HL-60 (cell line): Measurements from ENCODE around the gene IQGAP2.

Experiments
- DNase-seq, 2 experiments: peaks; one replicate each; pipeline ENCODE4 v3.0.0-alpha.2; 2010 to 2020; ENCODE audit warnings: low read depth in 1 of 2, low spot score in 1 of 2
- H3K27ac ChIP-seq: fragments of 250-450 bp; sonication (Bioruptor Pico); replicated peaks from 2 replicates; pipeline ENCODE4 v1.5.1; 2020; ENCODE audit warnings: mild to moderate bottlenecking, moderate library complexity
- H3K27me3 ChIP-seq: fragments of 250-450 bp; sonication (Bioruptor Pico); 2 replicates; pipeline ENCODE4 v1.5.1; 2021; ENCODE audit warnings: mild to moderate bottlenecking, moderate library complexity; ENCODE audit not compliant: insufficient read depth, poor library complexity, severe bottlenecking
- H3K4me3 ChIP-seq: replicated peaks from 2 replicates; pipeline ENCODE4 v1.5.1; 2011; ENCODE audit warnings: mild to moderate bottlenecking, control low read depth, low read length; ENCODE audit not compliant: insufficient read depth
- GABPA ChIP-seq: IDR thresholded peaks from 2 replicates; pipeline ENCODE4 v1.6.1; 2012; ENCODE audit warnings: low read depth
- POLR2AphosphoS5 ChIP-seq: IDR thresholded peaks from 2 replicates; pipeline ENCODE4 v1.6.1; 2012; ENCODE audit warnings: low read depth
- SPI1 ChIP-seq: IDR thresholded peaks from 2 replicates; pipeline ENCODE4 v1.6.1; 2012; ENCODE audit warnings: low read depth, mild to moderate bottlenecking, borderline replicate concordance
- TF ChIP-seq, protein P1 (sequence below): IDR thresholded peaks from 2 replicates; pipeline ENCODE4 v1.6.1; 2012; ENCODE audit warnings: low read depth; ENCODE audit not compliant: insufficient replicate concordance
- TF ChIP-seq, protein P2 (sequence below): IDR thresholded peaks from one replicate; pipeline ENCODE4 v1.5.1; 2011; ENCODE audit warnings: low read length, control low read depth, inconsistent platforms; ENCODE audit not compliant: insufficient read depth

IQGAP2 gene

DNA sequence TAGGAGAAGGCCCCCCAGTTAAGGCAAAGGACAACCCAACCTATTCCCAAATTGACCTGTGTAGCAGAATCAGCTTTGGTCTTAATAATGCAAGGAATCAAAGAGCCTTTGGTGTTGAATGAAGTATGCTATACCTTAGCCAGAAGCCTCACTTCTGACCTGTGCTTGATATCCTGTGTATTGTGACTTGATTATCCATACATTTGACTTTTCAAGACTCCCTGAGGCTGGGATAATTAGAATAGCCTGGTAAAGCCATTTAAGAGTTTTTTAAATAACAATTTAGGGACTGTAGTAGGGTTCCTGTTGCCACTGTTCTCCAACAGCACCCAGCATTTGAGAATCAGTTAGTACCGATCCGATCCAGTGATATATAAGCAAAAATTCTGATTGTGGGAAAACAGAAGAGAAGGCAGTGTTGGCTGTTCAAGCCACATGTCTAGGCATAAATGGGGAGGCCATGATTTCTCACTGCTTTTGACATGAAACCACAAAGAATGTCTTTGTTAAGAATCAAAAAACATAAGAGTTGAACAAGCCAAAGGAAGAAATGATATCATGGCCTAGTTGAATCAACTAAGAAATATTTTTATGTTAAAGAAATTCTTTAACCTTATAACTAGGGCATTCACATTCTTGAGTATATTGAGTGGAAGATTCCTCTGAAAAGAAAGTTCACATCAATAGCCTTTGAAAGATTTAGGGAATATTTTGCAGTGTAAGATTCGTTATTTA, 121.2 kb downstream of the IQGAP2 start:
- TF ChIP-seq, protein P1, sequence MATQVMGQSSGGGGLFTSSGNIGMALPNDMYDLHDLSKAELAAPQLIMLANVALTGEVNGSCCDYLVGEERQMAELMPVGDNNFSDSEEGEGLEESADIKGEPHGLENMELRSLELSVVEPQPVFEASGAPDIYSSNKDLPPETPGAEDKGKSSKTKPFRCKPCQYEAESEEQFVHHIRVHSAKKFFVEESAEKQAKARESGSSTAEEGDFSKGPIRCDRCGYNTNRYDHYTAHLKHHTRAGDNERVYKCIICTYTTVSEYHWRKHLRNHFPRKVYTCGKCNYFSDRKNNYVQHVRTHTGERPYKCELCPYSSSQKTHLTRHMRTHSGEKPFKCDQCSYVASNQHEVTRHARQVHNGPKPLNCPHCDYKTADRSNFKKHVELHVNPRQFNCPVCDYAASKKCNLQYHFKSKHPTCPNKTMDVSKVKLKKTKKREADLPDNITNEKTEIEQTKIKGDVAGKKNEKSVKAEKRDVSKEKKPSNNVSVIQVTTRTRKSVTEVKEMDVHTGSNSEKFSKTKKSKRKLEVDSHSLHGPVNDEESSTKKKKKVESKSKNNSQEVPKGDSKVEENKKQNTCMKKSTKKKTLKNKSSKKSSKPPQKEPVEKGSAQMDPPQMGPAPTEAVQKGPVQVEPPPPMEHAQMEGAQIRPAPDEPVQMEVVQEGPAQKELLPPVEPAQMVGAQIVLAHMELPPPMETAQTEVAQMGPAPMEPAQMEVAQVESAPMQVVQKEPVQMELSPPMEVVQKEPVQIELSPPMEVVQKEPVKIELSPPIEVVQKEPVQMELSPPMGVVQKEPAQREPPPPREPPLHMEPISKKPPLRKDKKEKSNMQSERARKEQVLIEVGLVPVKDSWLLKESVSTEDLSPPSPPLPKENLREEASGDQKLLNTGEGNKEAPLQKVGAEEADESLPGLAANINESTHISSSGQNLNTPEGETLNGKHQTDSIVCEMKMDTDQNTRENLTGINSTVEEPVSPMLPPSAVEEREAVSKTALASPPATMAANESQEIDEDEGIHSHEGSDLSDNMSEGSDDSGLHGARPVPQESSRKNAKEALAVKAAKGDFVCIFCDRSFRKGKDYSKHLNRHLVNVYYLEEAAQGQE: no peak
- TF ChIP-seq SPI1 (no peak), POLR2AphosphoS5 (no peak)
- DNase-seq: no peak
- Histone ChIP-seq H3K27ac (no peak overlapping the region), H3K27me3 (no peaks in the 10 kb centered on the region), H3K4me3 (no peak overlapping the region)

DNA sequence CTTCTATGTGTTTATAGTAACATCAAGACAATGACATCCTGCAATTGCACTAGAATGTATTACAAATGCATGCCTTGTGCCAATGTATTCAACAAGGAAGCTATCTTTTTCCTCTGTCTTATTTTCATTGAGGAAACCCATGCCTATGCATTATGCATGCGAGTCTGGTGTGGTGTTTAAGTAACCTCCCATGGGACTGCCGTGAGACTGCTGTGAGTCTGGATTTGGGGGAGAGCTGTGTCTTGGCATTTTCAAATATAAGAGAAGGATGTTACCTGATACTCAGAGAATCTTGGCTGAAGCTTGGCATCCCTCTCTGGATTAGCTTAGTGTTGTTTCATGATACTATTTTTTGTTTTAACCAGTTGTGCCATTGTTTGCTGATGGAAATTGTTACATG, 121.8 kb downstream of the IQGAP2 start:
- H3K27ac ChIP-seq: no peak overlapping the region
- no peak overlapping the region for H3K4me3 ChIP-seq
- no peak for TF ChIP-seq POLR2AphosphoS5
- DNase-seq: no peak
- no peaks in the 10 kb centered on the region for H3K27me3 ChIP-seq

DNA sequence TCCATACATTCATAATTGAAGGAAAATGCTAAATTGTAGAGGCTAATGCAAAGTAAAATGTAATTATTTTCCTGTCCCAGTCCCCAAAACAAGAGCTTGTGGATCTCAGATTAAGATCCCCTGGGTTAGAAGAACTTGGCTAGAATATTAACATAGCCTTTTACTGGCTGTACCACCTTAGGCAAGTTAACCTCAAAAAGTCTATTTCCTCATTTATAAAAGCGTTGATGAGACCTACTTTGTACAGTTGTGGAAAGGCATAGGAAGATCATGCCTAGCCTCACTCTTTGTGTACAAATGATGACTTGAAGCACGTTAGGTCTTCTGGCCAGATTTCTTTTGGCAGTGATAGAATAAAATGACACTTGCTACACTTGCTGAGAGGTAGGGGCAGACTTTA, 122.9 kb downstream of the IQGAP2 start:
- DNase-seq: peak in 1 of 2 experiments; percentile 1
- no peak overlapping the region for H3K4me3 ChIP-seq

DNA sequence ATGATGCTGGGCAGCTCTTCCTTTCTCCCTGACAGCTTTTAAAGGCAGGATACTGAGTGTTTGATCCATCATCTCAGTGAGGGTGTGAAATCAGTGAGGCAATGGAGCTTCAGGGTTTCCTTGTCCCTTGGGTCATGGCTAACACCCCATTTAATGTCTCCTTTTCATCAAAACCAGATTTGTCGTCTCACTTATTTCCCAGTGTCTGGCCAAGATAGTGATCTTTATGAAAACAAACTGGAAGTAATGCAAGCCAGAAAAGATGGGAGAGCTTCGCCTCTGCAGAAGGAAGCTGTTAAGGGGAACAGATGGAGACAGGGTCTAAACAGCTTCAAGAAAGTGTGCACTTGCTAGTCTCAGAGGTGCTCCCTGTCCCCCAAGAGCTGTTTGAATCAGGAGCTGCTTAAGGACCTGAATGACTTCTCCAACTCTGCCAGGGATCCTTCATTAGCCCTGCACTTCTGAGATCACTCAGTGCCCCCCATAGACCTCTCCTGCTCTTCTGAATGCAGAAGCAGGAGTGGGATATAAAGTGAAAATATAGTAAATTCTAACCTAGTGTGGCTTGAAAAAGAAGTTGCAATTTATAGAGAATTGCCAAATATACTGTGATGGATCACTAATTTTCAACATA, 124.0 kb downstream of the IQGAP2 start:
- TF ChIP-seq, protein P2, sequence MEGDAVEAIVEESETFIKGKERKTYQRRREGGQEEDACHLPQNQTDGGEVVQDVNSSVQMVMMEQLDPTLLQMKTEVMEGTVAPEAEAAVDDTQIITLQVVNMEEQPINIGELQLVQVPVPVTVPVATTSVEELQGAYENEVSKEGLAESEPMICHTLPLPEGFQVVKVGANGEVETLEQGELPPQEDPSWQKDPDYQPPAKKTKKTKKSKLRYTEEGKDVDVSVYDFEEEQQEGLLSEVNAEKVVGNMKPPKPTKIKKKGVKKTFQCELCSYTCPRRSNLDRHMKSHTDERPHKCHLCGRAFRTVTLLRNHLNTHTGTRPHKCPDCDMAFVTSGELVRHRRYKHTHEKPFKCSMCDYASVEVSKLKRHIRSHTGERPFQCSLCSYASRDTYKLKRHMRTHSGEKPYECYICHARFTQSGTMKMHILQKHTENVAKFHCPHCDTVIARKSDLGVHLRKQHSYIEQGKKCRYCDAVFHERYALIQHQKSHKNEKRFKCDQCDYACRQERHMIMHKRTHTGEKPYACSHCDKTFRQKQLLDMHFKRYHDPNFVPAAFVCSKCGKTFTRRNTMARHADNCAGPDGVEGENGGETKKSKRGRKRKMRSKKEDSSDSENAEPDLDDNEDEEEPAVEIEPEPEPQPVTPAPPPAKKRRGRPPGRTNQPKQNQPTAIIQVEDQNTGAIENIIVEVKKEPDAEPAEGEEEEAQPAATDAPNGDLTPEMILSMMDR: no peak
- TF ChIP-seq SPI1 (no peak), GABPA (no peak), POLR2AphosphoS5 (no peak)
- TF ChIP-seq, protein P1: no peak
- DNase-seq: no peak
- no peak overlapping the region for H3K4me3 ChIP-seq
- no peak overlapping the region for H3K27ac ChIP-seq
- H3K27me3 ChIP-seq: no peaks in the 10 kb centered on the region

More for the DNA sequence above, 122.9 kb downstream of the IQGAP2 start:
- Histone ChIP-seq H3K27ac (no peak overlapping the region), H3K27me3 (no peaks in the 10 kb centered on the region)
- no peak for TF ChIP-seq SPI1
- no peak for TF ChIP-seq POLR2AphosphoS5

DNA sequence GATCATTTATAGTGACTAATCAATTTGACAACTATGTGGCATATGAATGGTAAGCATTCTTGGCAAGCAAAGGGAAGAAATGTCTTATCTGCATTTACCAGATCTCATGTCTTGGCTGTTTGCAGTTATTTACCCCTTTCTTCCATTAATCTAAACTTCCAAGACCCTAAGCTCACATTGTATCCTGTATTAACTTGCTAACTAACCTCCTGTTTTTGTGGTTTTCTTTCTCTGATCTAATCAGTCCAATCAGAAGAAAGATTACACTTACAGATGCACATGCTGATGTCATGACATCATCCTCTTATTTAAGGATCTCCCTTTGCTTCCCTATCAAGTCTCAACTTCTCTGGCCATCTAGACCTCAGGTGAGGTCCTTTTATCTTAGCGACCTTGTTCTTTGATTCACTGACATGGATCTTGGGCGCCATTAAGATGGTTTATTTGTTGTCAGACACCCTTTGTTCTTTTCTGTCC, 124.6 kb downstream of the IQGAP2 start:
- H3K4me3 ChIP-seq: no peak overlapping the region

More for the DNA sequence above, 124.6 kb downstream of the IQGAP2 start:
- no peak for DNase-seq
- Histone ChIP-seq H3K27ac (no peak overlapping the region), H3K27me3 (no peaks in the 10 kb centered on the region)
- no peak for TF ChIP-seq GABPA
- TF ChIP-seq POLR2AphosphoS5: no peak
- TF ChIP-seq, protein P1: no peak
- no peak for TF ChIP-seq SPI1
- TF ChIP-seq, protein P2: no peak
